Calu3 (cell line): Measurements from ENCODE around the gene RPA3. TPM values are rescaled to one million over a fixed set of nuclear protein-coding genes. Genes with fewer than 3 reads are reported as not detected.

Experiments
- BruUV-seq: library from RNA; stranded (reverse); fragments of 400-500 nt; replicated peaks from 2 replicates; lab custom pipeline; 2021; lab: Mats Ljungman, UMichigan
- CTCF ChIA-PET: fragments of 300-600 bp; sonication (Branson Sonifier 250); formaldehyde crosslinking; loops from one replicate; lab custom pipeline; 2022; ENCODE audit warnings: antibody characterized with exemption; lab: Charles Lee
- DNase-seq: peaks from one replicate; pipeline ENCODE4 v3.0.0; 2022
- H3K27ac Mint-ChIP-seq: one replicate; pipeline ENCODE4 v1.8.0; 2022; ENCODE audit warnings: mixed read lengths; ENCODE audit not compliant: unreplicated experiment
- H3K27me3 Mint-ChIP-seq: one replicate; pipeline ENCODE4 v1.8.0; 2022; ENCODE audit warnings: mixed read lengths; ENCODE audit not compliant: unreplicated experiment
- H3K36me3 Mint-ChIP-seq: one replicate; pipeline ENCODE4 v1.8.0; 2022; ENCODE audit warnings: mild to moderate bottlenecking, moderate library complexity, mixed read lengths; ENCODE audit not compliant: insufficient read depth, unreplicated experiment
- H3K4me1 Mint-ChIP-seq: one replicate; pipeline ENCODE4 v1.8.0; 2022; ENCODE audit warnings: mild to moderate bottlenecking, low read depth, mixed read lengths; ENCODE audit not compliant: unreplicated experiment
- H3K4me3 Mint-ChIP-seq: one replicate; pipeline ENCODE4 v1.8.0; 2022; ENCODE audit warnings: mild to moderate bottlenecking, low read depth, moderate library complexity, mixed read lengths; ENCODE audit not compliant: unreplicated experiment
- H3K9me3 Mint-ChIP-seq: one replicate; pipeline ENCODE4 v1.8.0; 2022; ENCODE audit warnings: low read depth, mixed read lengths; ENCODE audit not compliant: unreplicated experiment
- CTCF ChIP-seq: fragments of 200-600 bp; IDR thresholded peaks from one replicate; pipeline ENCODE4 v1.8.0; 2022; ENCODE audit warnings: antibody characterized with exemption; ENCODE audit not compliant: unreplicated experiment
- intact Hi-C: fragments of 100-400 bp; cut with micrococcal nuclease; formaldehyde crosslinking; loops from one replicate; pipeline ENCODE4 v1.10.0; 2022; ENCODE audit not compliant: unreplicated experiment
- total RNA-seq: library from RNA; stranded (reverse); gene quantifications from 2 replicates; pipeline ENCODE4 v1.2.3, GENCODE V29; 2022

Gene RPA3
- total RNA-seq, 1 experiment from 2014 or later = 143 TPM

GRCh38 chr7:7668706-7669105 lies 49.7 kb downstream of the RPA3 start:
- intact Hi-C loops = no loop called here
- TF ChIP-seq CTCF = no peak

GRCh38 chr7:7667187-7667586 lies 51.2 kb downstream of the RPA3 start:
- CTCF ChIA-PET = no interaction called here
- Mint-ChIP-seq H3K27ac (no peak overlapping the region), H3K4me1 (no peaks in the 10 kb centered on the region), H3K4me3 (no peak overlapping the region), H3K9me3 (no peaks in the 10 kb centered on the region), H3K36me3 (no peaks in the 10 kb centered on the region), H3K27me3 (no peaks in the 10 kb centered on the region)
- intact Hi-C loops = no loop called here
- no peak for DNase-seq
- TF ChIP-seq CTCF = no peak
- no TSS peak for BruUV-seq

More at GRCh38 chr7:7668706-7669105, 49.7 kb downstream of the RPA3 start:
- CTCF ChIA-PET = no interaction called here
- H3K9me3 Mint-ChIP-seq = no peaks in the 10 kb centered on the region
- no TSS peak for BruUV-seq
- no peaks in the 10 kb centered on the region for H3K36me3 Mint-ChIP-seq
- no peaks in the 10 kb centered on the region for H3K27me3 Mint-ChIP-seq
- H3K27ac Mint-ChIP-seq = no peak overlapping the region
- no peak overlapping the region for H3K4me3 Mint-ChIP-seq
- DNase-seq = no peak
- H3K4me1 Mint-ChIP-seq = no peaks in the 10 kb centered on the region

- Mint-ChIP-seq H3K27me3 (no peaks in the 10 kb centered on the region), H3K36me3 (no peaks in the 10 kb centered on the region), H3K4me1 (no peaks in the 10 kb centered on the region), H3K27ac (no peak overlapping the region), H3K4me3 (no peak overlapping the region), H3K9me3 (no peaks in the 10 kb centered on the region)
- CTCF ChIA-PET = no interaction called here
- intact Hi-C loops = no loop called here
- no TSS peak for BruUV-seq
- TF ChIP-seq CTCF = no peak
- DNase-seq = no peak
Observed at GRCh38 chr7:7665031-7665430, 53.4 kb downstream of the RPA3 start.

- intact Hi-C loops = no loop called here
- CTCF ChIA-PET = no interaction called here
- BruUV-seq = no TSS peak
- H3K9me3 Mint-ChIP-seq = peaks cover 4% of the 10 kb centered on the region
- DNase-seq = no peak
- no peak overlapping the region for H3K27ac Mint-ChIP-seq
- no peaks in the 10 kb centered on the region for H3K4me1 Mint-ChIP-seq
- no peak overlapping the region for H3K4me3 Mint-ChIP-seq
- no peak for TF ChIP-seq CTCF
- no peaks in the 10 kb centered on the region for H3K36me3 Mint-ChIP-seq
- H3K27me3 Mint-ChIP-seq = no peaks in the 10 kb centered on the region
Observed at GRCh38 chr7:7664291-7664690, 54.1 kb downstream of the RPA3 start.
